T-helper 2 cell treated with Interferon-gamma antibody and Interleukin-4, amounts not matched to agents 5 μg/mL and 100 μg/mL, for 36 hours (primary cell): ENCODE measurements around the gene PP2D1.
"Not testable (repeated sequence)": the region's sequence is repeated elsewhere in the genome, so short reads cannot be mapped to it uniquely, and the experiment has no call there.

ENCODE experiments used
- DNase-seq: peaks from one replicate; pipeline ENCODE4 v3.0.0; 2021; ENCODE audit warnings: low spot score
- H3K27ac Mint-ChIP-seq: one replicate; pipeline ENCODE4 v1.8.0; 2021; ENCODE audit warnings: mild to moderate bottlenecking, mixed read lengths
- H3K27me3 Mint-ChIP-seq: one replicate; pipeline ENCODE4 v1.8.0; 2021; ENCODE audit warnings: low read depth, mixed read lengths
- H3K36me3 Mint-ChIP-seq: one replicate; pipeline ENCODE4 v1.8.0; 2021; ENCODE audit warnings: low read depth, mixed read lengths
- H3K4me1 Mint-ChIP-seq: one replicate; pipeline ENCODE4 v1.8.0; 2021; ENCODE audit warnings: low read depth, mixed read lengths
- H3K4me3 Mint-ChIP-seq: one replicate; pipeline ENCODE4 v1.8.0; 2022; ENCODE audit warnings: mild to moderate bottlenecking, moderate library complexity, mixed read lengths
- H3K9me3 Mint-ChIP-seq: one replicate; pipeline ENCODE4 v1.8.0; 2021; ENCODE audit warnings: mixed read lengths

PP2D1 gene

GRCh38 chr3:20028905-20029331 is 16.9 kb upstream of the PP2D1 start:
- no peaks in the 10 kb centered on the region for H3K9me3 Mint-ChIP-seq
- no peak overlapping the region for H3K27ac Mint-ChIP-seq
- H3K4me1 Mint-ChIP-seq, result peaks cover 2% of the 10 kb centered on the region
- no peaks in the 10 kb centered on the region for H3K36me3 Mint-ChIP-seq
- no peak overlapping the region for H3K4me3 Mint-ChIP-seq
- no peaks in the 10 kb centered on the region for H3K27me3 Mint-ChIP-seq
- DNase-seq, result no peak

GRCh38 chr3:20027136-20027535 is 15.1 kb upstream of the PP2D1 start:
- H3K4me3 Mint-ChIP-seq, result no peak overlapping the region
- H3K4me1 Mint-ChIP-seq, result peaks cover 2% of the 10 kb centered on the region
- no peaks in the 10 kb centered on the region for H3K36me3 Mint-ChIP-seq
- no peaks in the 10 kb centered on the region for H3K9me3 Mint-ChIP-seq
- H3K27ac Mint-ChIP-seq, result no peak overlapping the region
- H3K27me3 Mint-ChIP-seq, result no peaks in the 10 kb centered on the region
- no peak for DNase-seq

- Mint-ChIP-seq H3K4me1 (peaks cover 2% of the 10 kb centered on the region), H3K4me3 (no peak overlapping the region)
- DNase-seq, result no peak
These were observed 11.8 kb upstream of the PP2D1 start for GRCh38 chr3:20023623-20024405.

GRCh38 chr3:20022954-20023622 is 11.0 kb upstream of the PP2D1 start:
- no peaks in the 10 kb centered on the region for H3K36me3 Mint-ChIP-seq
- H3K9me3 Mint-ChIP-seq, result no peaks in the 10 kb centered on the region
- H3K4me3 Mint-ChIP-seq, result no peak overlapping the region
- H3K4me1 Mint-ChIP-seq, result peaks cover 2% of the 10 kb centered on the region
- H3K27me3 Mint-ChIP-seq, result no peaks in the 10 kb centered on the region
- DNase-seq, result no peak
- H3K27ac Mint-ChIP-seq, result no peak overlapping the region

More at GRCh38 chr3:20023623-20024405, 11.8 kb upstream of the PP2D1 start:
- Mint-ChIP-seq H3K27ac (no peak overlapping the region), H3K27me3 (no peaks in the 10 kb centered on the region), H3K9me3 (no peaks in the 10 kb centered on the region), H3K36me3 (no peaks in the 10 kb centered on the region)

GRCh38 chr3:20016076-20016475 is 4.0 kb upstream of the PP2D1 start:
- H3K27me3 Mint-ChIP-seq, H3K4me3 Mint-ChIP-seq, H3K36me3 Mint-ChIP-seq, H3K4me1 Mint-ChIP-seq, H3K9me3 Mint-ChIP-seq, H3K27ac Mint-ChIP-seq, DNase-seq: not testable (repeated sequence)

GRCh38 chr3:20015525-20015924 is 3.5 kb upstream of the PP2D1 start:
- no peaks in the 10 kb centered on the region for H3K9me3 Mint-ChIP-seq
- no peak overlapping the region for H3K27ac Mint-ChIP-seq
- no peak for DNase-seq
- no peak overlapping the region for H3K4me3 Mint-ChIP-seq
- H3K27me3 Mint-ChIP-seq, result no peaks in the 10 kb centered on the region
- H3K4me1 Mint-ChIP-seq, result no peaks in the 10 kb centered on the region
- H3K36me3 Mint-ChIP-seq, result no peaks in the 10 kb centered on the region

GRCh38 chr3:20013396-20013795 is 1.3 kb upstream of the PP2D1 start:
- H3K9me3 Mint-ChIP-seq, result no peaks in the 10 kb centered on the region
- H3K4me3 Mint-ChIP-seq, result no peak overlapping the region
- H3K27ac Mint-ChIP-seq, result no peak overlapping the region
- DNase-seq, result no peak
- H3K36me3 Mint-ChIP-seq, result no peaks in the 10 kb centered on the region
- no peaks in the 10 kb centered on the region for H3K4me1 Mint-ChIP-seq
- no peaks in the 10 kb centered on the region for H3K27me3 Mint-ChIP-seq

- Mint-ChIP-seq H3K36me3 (no peaks in the 10 kb centered on the region), H3K4me1 (no peaks in the 10 kb centered on the region), H3K27me3 (no peaks in the 10 kb centered on the region), H3K4me3 (no peak overlapping the region), H3K9me3 (no peaks in the 10 kb centered on the region), H3K27ac (no peak overlapping the region)
- no peak for DNase-seq
These were observed 3.4 kb downstream of the PP2D1 start for GRCh38 chr3:20008646-20009045.

GRCh38 chr3:20007960-20008359 is 4.1 kb downstream of the PP2D1 start:
- Mint-ChIP-seq H3K36me3 (no peaks in the 10 kb centered on the region), H3K4me3 (no peak overlapping the region), H3K27me3 (no peaks in the 10 kb centered on the region), H3K4me1 (no peaks in the 10 kb centered on the region), H3K9me3 (no peaks in the 10 kb centered on the region), H3K27ac (no peak overlapping the region)
- no peak for DNase-seq

GRCh38 chr3:20001932-20002331 is 10.1 kb downstream of the PP2D1 start:
- Mint-ChIP-seq H3K9me3 (no peaks in the 10 kb centered on the region), H3K4me1 (no peaks in the 10 kb centered on the region), H3K27me3 (no peaks in the 10 kb centered on the region), H3K36me3 (no peaks in the 10 kb centered on the region), H3K27ac (no peak overlapping the region), H3K4me3 (no peak overlapping the region)
- no peak for DNase-seq

- Mint-ChIP-seq H3K9me3 (no peaks in the 10 kb centered on the region), H3K4me3 (no peak overlapping the region), H3K27me3 (no peaks in the 10 kb centered on the region), H3K36me3 (peaks cover 2% of the 10 kb centered on the region), H3K27ac (no peak overlapping the region), H3K4me1 (no peaks in the 10 kb centered on the region)
- DNase-seq, result no peak
These were observed 14.6 kb downstream of the PP2D1 start for GRCh38 chr3:19997502-19997901.

GRCh38 chr3:19994796-19995195 is 17.3 kb downstream of the PP2D1 start:
- H3K27ac Mint-ChIP-seq, result no peak overlapping the region
- H3K4me3 Mint-ChIP-seq, result no peak overlapping the region
- no peak for DNase-seq
- H3K4me1 Mint-ChIP-seq, result no peaks in the 10 kb centered on the region
- no peaks in the 10 kb centered on the region for H3K9me3 Mint-ChIP-seq
- H3K36me3 Mint-ChIP-seq, result peaks cover 2% of the 10 kb centered on the region
- H3K27me3 Mint-ChIP-seq, result no peaks in the 10 kb centered on the region

- H3K27ac Mint-ChIP-seq, DNase-seq, H3K9me3 Mint-ChIP-seq, H3K36me3 Mint-ChIP-seq, H3K4me3 Mint-ChIP-seq, H3K4me1 Mint-ChIP-seq, H3K27me3 Mint-ChIP-seq: not testable (repeated sequence)
These were observed 23.2 kb downstream of the PP2D1 start for GRCh38 chr3:19988904-19989303.

- no peak for DNase-seq
- no peaks in the 10 kb centered on the region for H3K27me3 Mint-ChIP-seq
- no peaks in the 10 kb centered on the region for H3K9me3 Mint-ChIP-seq
- H3K36me3 Mint-ChIP-seq, result peaks cover 30% of the 10 kb centered on the region
- H3K4me3 Mint-ChIP-seq, result no peak overlapping the region
- peaks cover 4% of the 10 kb centered on the region for H3K4me1 Mint-ChIP-seq
- no peak overlapping the region for H3K27ac Mint-ChIP-seq
These were observed 40.0 kb downstream of the PP2D1 start for GRCh38 chr3:19972054-19972453.
